Endodermal cell (in vitro differentiated cells): ENCODE results near the gene SPATA20. TPM values are rescaled to one million over a fixed set of nuclear protein-coding genes. Genes with fewer than 3 reads are reported as not detected.

Experiments used
- DNase-seq: peaks from one replicate; pipeline ENCODE4 v3.0.0-alpha.2; 2017
- H3K27ac ChIP-seq: 2 replicates; pipeline ENCODE4 v1.5.1; 2013; ENCODE audit warnings: mild to moderate bottlenecking, low read depth, low read length, moderate library complexity
- H3K27me3 ChIP-seq: 2 replicates; pipeline ENCODE4 v1.6.1; 2013; ENCODE audit warnings: mild to moderate bottlenecking, low read length, moderate library complexity; ENCODE audit not compliant: insufficient read depth, control insufficient read depth, poor library complexity, severe bottlenecking
- H3K36me3 ChIP-seq: 2 replicates; pipeline ENCODE4 v1.7.0; 2013; ENCODE audit warnings: mild to moderate bottlenecking, low read length, moderate library complexity; ENCODE audit not compliant: control insufficient read depth, insufficient read depth
- H3K4me1 ChIP-seq: one replicate; pipeline ENCODE4 v1.7.0; 2013; ENCODE audit warnings: low read length; ENCODE audit not compliant: control insufficient read depth, insufficient read depth
- H3K4me3 ChIP-seq: 2 replicates; pipeline ENCODE4 v1.5.1; 2013; ENCODE audit warnings: mild to moderate bottlenecking, low read length, moderate library complexity
- H3K9ac ChIP-seq: 2 replicates; pipeline ENCODE4 v1.6.1; 2013; ENCODE audit warnings: mild to moderate bottlenecking, low read length, moderate library complexity; ENCODE audit not compliant: poor library complexity, severe bottlenecking; ENCODE audit errors: extremely low read depth
- H3K9me3 ChIP-seq: 2 replicates; pipeline ENCODE4 v1.6.1; 2013; ENCODE audit warnings: mild to moderate bottlenecking, low read length, moderate library complexity; ENCODE audit not compliant: control insufficient read depth
- H3K27ac Mint-ChIP-seq: 2 replicates; pipeline ENCODE4 v1.8.0; 2020; ENCODE audit warnings: mixed read lengths
- H3K27me3 Mint-ChIP-seq: 2 replicates; pipeline ENCODE4 v1.8.0; 2021; ENCODE audit warnings: mild to moderate bottlenecking, mixed read lengths; ENCODE audit not compliant: insufficient read depth
- H3K36me3 Mint-ChIP-seq: 2 replicates; pipeline ENCODE4 v1.8.0; 2020; ENCODE audit warnings: low read depth, mixed read lengths
- H3K4me1 Mint-ChIP-seq: 2 replicates; pipeline ENCODE4 v1.8.0; 2020; ENCODE audit warnings: mixed read lengths
- H3K4me3 Mint-ChIP-seq: 2 replicates; pipeline ENCODE4 v1.8.0; 2020; ENCODE audit warnings: mild to moderate bottlenecking, moderate library complexity, mixed read lengths
- H3K9me3 Mint-ChIP-seq: 2 replicates; pipeline ENCODE4 v1.8.0; 2020; ENCODE audit warnings: mild to moderate bottlenecking, mixed read lengths
- CTCF ChIP-seq: fragments of 200-600 bp; sonication (generic); conservative IDR thresholded peaks from 2 replicates; pipeline ENCODE4 v1.5.0; 2021; ENCODE audit warnings: antibody characterized with exemption, mild to moderate bottlenecking
- WGBS, 2 experiments: methylation state at CpG; one replicate each; pipeline versions ENCODE4 v1.1.5 to v1.1.7; 2013; ENCODE audit warnings: missing lambda C conversion rate in 2 of 2, mixed read lengths in 1 of 2; ENCODE audit not compliant: insufficient coverage in 1 of 2, insufficient read length in 1 of 2; 5-methylcytosine and 5-hydroxymethylcytosine counted together
- total RNA-seq, 2 donors: library from RNA; stranded (reverse); fragmentation: NEBNext Ultra II Directional in 1 of 2; extraction: Animal tissue kit (Norgen Biotek cat#: 25700) in 1 of 2; gene quantifications; 2 replicates in 1 of 2; 3 replicates in 1 of 2; pipeline ENCODE4 v1.2.1, GENCODE V29; 2021

Gene SPATA20
- total RNA-seq, 2 donors from 2014 or later, result 40.4 to 40.5 TPM

- WGBS, 2 experiments, result 84 to 88% methylated on average over 4 to 8 of the region's 8 CpGs
- H3K27ac Mint-ChIP-seq, result no peak overlapping the region
- Histone ChIP-seq H3K4me3 (no peak overlapping the region), H3K9me3 (no peaks in the 10 kb centered on the region), H3K27ac (no peak overlapping the region), H3K27me3 (no peaks in the 10 kb centered on the region), H3K9ac (no peak overlapping the region), H3K36me3 (no peaks in the 10 kb centered on the region), H3K4me1 (no peaks in the 10 kb centered on the region)
- peaks cover 6% of the 10 kb centered on the region for H3K27me3 Mint-ChIP-seq
- H3K36me3 Mint-ChIP-seq, result no peaks in the 10 kb centered on the region
- H3K9me3 Mint-ChIP-seq, result no peaks in the 10 kb centered on the region
- H3K4me3 Mint-ChIP-seq, result no peak overlapping the region
- no peak for TF ChIP-seq CTCF
- no peak for DNase-seq
- peaks cover 5% of the 10 kb centered on the region for H3K4me1 Mint-ChIP-seq
Measured at GRCh38 chr17:50517504-50518383, 29.2 kb upstream of the SPATA20 start.

GRCh38 chr17:50518384-50519023, 28.5 kb upstream of the SPATA20 start:
- no peaks in the 10 kb centered on the region for H3K27me3 ChIP-seq
- no peak overlapping the region for H3K27ac Mint-ChIP-seq
- H3K27me3 Mint-ChIP-seq, result peaks cover 6% of the 10 kb centered on the region
- H3K4me1 Mint-ChIP-seq, result peaks cover 6% of the 10 kb centered on the region
- TF ChIP-seq CTCF, result no peak
- H3K4me1 ChIP-seq, result no peaks in the 10 kb centered on the region
- DNase-seq, result no peak
- no peak overlapping the region for H3K4me3 Mint-ChIP-seq
- H3K36me3 Mint-ChIP-seq, result no peaks in the 10 kb centered on the region
- H3K27ac ChIP-seq, result no peak overlapping the region
- no peaks in the 10 kb centered on the region for H3K36me3 ChIP-seq
- H3K9me3 ChIP-seq, result no peaks in the 10 kb centered on the region
- H3K4me3 ChIP-seq, result no peak overlapping the region
- WGBS, 2 experiments, result 84 to 89% methylated on average over 7 to 13 of the region's 13 CpGs
- H3K9ac ChIP-seq, result no peak overlapping the region
- H3K9me3 Mint-ChIP-seq, result no peaks in the 10 kb centered on the region

- WGBS, 2 experiments, result 89 to 92% methylated on average over 5 to 8 of the region's 8 CpGs
- Histone ChIP-seq H3K9me3 (no peaks in the 10 kb centered on the region), H3K27me3 (no peaks in the 10 kb centered on the region), H3K4me1 (no peaks in the 10 kb centered on the region), H3K27ac (no peak overlapping the region), H3K9ac (no peak overlapping the region), H3K4me3 (no peak overlapping the region), H3K36me3 (no peaks in the 10 kb centered on the region)
- H3K4me1 Mint-ChIP-seq, result peaks cover 6% of the 10 kb centered on the region
- no peak for TF ChIP-seq CTCF
- peaks cover 6% of the 10 kb centered on the region for H3K27me3 Mint-ChIP-seq
- DNase-seq, result no peak
- no peak overlapping the region for H3K4me3 Mint-ChIP-seq
- H3K36me3 Mint-ChIP-seq, result no peaks in the 10 kb centered on the region
- no peaks in the 10 kb centered on the region for H3K9me3 Mint-ChIP-seq
- no peak overlapping the region for H3K27ac Mint-ChIP-seq
Measured at GRCh38 chr17:50519141-50519834, 27.7 kb upstream of the SPATA20 start.
